Activated CD4-positive, alpha-beta memory T cell treated with anti-CD3 and anti-CD28 coated beads, Interleukin-2, amount 10 ng/mL, durations not matched to agents 7 days and 5 days (primary cell): ENCODE results near the gene CGB2. TPM values are rescaled to one million over a fixed set of nuclear protein-coding genes. Genes with fewer than 3 reads are reported as not detected.

Source experiments
- CTCF ChIA-PET: fragments of 350-600 bp; sonication (Branson Sonifier 250); formaldehyde crosslinking; loops from one replicate; lab custom pipeline; 2021; ENCODE audit warnings: antibody characterized with exemption, inconsistent platforms; lab: Charles Lee
- POLR2A ChIA-PET: fragments of 350-600 bp; sonication (Branson Sonifier 250); formaldehyde crosslinking; loops from one replicate; lab custom pipeline; 2021; ENCODE audit warnings: antibody characterized with exemption; lab: Charles Lee
- DNase-seq: peaks from one replicate; pipeline ENCODE4 v3.0.0-alpha.2; 2020
- H3K27ac Mint-ChIP-seq: one replicate; pipeline ENCODE4 v1.8.0; 2021; ENCODE audit warnings: mild to moderate bottlenecking, mixed read lengths
- H3K27me3 Mint-ChIP-seq: one replicate; pipeline ENCODE4 v1.8.0; 2021; ENCODE audit warnings: mixed read lengths
- H3K36me3 Mint-ChIP-seq: one replicate; pipeline ENCODE4 v1.8.0; 2021; ENCODE audit warnings: low read depth, mixed read lengths
- H3K4me1 Mint-ChIP-seq: one replicate; pipeline ENCODE4 v1.8.0; 2021; ENCODE audit warnings: mixed read lengths
- H3K4me3 Mint-ChIP-seq: one replicate; pipeline ENCODE4 v1.8.0; 2021; ENCODE audit warnings: mild to moderate bottlenecking, mixed read lengths
- H3K9me3 Mint-ChIP-seq: one replicate; pipeline ENCODE4 v1.8.0; 2021; ENCODE audit warnings: mixed read lengths
- total RNA-seq, 2 experiments: library from RNA; stranded (reverse); gene quantifications; one replicate each; pipeline ENCODE4 v1.2.3, GENCODE V29; 2021

CGB2 gene
- total RNA-seq, 2 experiments from 2014 or later: not detected

- POLR2A ChIA-PET: interaction anchor here (0.6 to 2.7 kb wide), 28 partner anchors 9 to 650 kb away, joined by 3 to 16 read pairs (median 4); partner anchors contain the start of genes ALDH16A1, BAX, DHDH and FTL
- CTCF ChIA-PET: interaction anchor here (0.6 to 3.4 kb wide), 83 partner anchors 9 to 685 kb away, joined by 3 to 103 read pairs (median 4); partner anchors contain the start of genes ALDH16A1, BAX, BCAT2 and CA11
- peak within 1 kb of the TSS; percentile 98 for H3K4me3 Mint-ChIP-seq
- H3K9me3 Mint-ChIP-seq: no peaks in the 10 kb centered on the region
- peaks cover 31% of the 10 kb centered on the region for H3K36me3 Mint-ChIP-seq
- H3K4me1 Mint-ChIP-seq: peaks cover 51% of the 10 kb centered on the region
- H3K27me3 Mint-ChIP-seq: no peaks in the 10 kb centered on the region
- peak within 1 kb of the TSS; percentile 95 for H3K27ac Mint-ChIP-seq
- peak; percentile 99 for DNase-seq
Observed at GRCh38 chr19:48993175-48994034, 38.3 kb upstream of the CGB2 start, which contains the start of the genes GYS1 and RUVBL2. GYS1 (minus strand) TSS chr19:48993309; CDS start chr19:48993112, 197 bp downstream. RUVBL2 (plus strand) TSS chr19:48993887; CDS start chr19:48993912, 25 bp downstream.

- Mint-ChIP-seq H3K4me1 (peaks cover 51% of the 10 kb centered on the region), H3K9me3 (no peaks in the 10 kb centered on the region), H3K27ac (peak overlapping the region; percentile 95), H3K36me3 (peaks cover 27% of the 10 kb centered on the region), H3K4me3 (peak overlapping the region; percentile 98), H3K27me3 (no peaks in the 10 kb centered on the region)
- DNase-seq: no peak
- ChIA-PET CTCF (interaction anchor here (0.6 to 3.4 kb wide), 49 partner anchors 8 to 646 kb away, joined by 3 to 103 read pairs (median 5); partner anchors contain the start of genes ALDH16A1, BAX, BCAT2 and FTL), POLR2A (interaction anchor here (0.6 to 2.7 kb wide), 23 partner anchors 10 to 650 kb away, joined by 3 to 16 read pairs (median 4); partner anchors contain the start of genes ALDH16A1, BAX, FTL and NUCB1)
Observed at GRCh38 chr19:48994035-48994386, 37.7 kb upstream of the CGB2 start.

- peak; percentile 71 for DNase-seq
- ChIA-PET POLR2A (no interaction called here), CTCF (interaction anchor here (0.6 to 6.7 kb wide), 12 partner anchors 11 to 409 kb away, joined by 3 to 52 read pairs (median 4); partner anchors contain the start of gene LHB)
- H3K27ac Mint-ChIP-seq: peak overlapping the region; percentile 4
- H3K36me3 Mint-ChIP-seq: peaks cover 22% of the 10 kb centered on the region
- H3K27me3 Mint-ChIP-seq: no peaks in the 10 kb centered on the region
- no peaks in the 10 kb centered on the region for H3K9me3 Mint-ChIP-seq
- peaks cover 37% of the 10 kb centered on the region for H3K4me1 Mint-ChIP-seq
- no peak overlapping the region for H3K4me3 Mint-ChIP-seq
Observed at GRCh38 chr19:48997972-48998371, 33.7 kb upstream of the CGB2 start.

GRCh38 chr19:48999481-49000325 lies 32.0 kb upstream of the CGB2 start:
- Mint-ChIP-seq H3K27ac (peak overlapping the region; percentile 19), H3K27me3 (no peaks in the 10 kb centered on the region), H3K9me3 (no peaks in the 10 kb centered on the region), H3K36me3 (peaks cover 27% of the 10 kb centered on the region), H3K4me1 (peaks cover 29% of the 10 kb centered on the region), H3K4me3 (no peak overlapping the region)
- CTCF ChIA-PET: interaction anchor here (0.5 to 6.7 kb wide), 26 partner anchors 10 to 676 kb away, joined by 3 to 52 read pairs (median 4); partner anchors contain the start of genes BAX, CGB2 and LHB
- peak; percentile 80 for DNase-seq
- POLR2A ChIA-PET: interaction anchor here (0.8 kb wide), 1 partner anchor 98 kb away, joined by 3 read pairs; no protein-coding TSS in a partner anchor

- Mint-ChIP-seq H3K9me3 (no peaks in the 10 kb centered on the region), H3K4me3 (no peak overlapping the region), H3K36me3 (peaks cover 30% of the 10 kb centered on the region), H3K4me1 (peaks cover 7% of the 10 kb centered on the region), H3K27ac (no peak overlapping the region), H3K27me3 (no peaks in the 10 kb centered on the region)
- ChIA-PET CTCF (interaction anchor here (0.5 to 1.2 kb wide), 2 partner anchors 11 to 789 kb away, joined by 3 to 6 read pairs; partner anchors contain the start of genes GYS1 and RUVBL2), POLR2A (interaction anchor here (1.3 kb wide), 1 partner anchor 11 kb away, joined by 6 read pairs; the partner anchor contains the start of genes GYS1 and RUVBL2)
- no peak for DNase-seq
Observed at GRCh38 chr19:49004133-49004532, 27.6 kb upstream of the CGB2 start.

- ChIA-PET POLR2A (no interaction called here), CTCF (interaction anchor here (0.6 to 1.2 kb wide), 2 partner anchors 12 to 294 kb away, joined by 3 to 5 read pairs; partner anchors contain the start of genes GYS1 and RUVBL2)
- Mint-ChIP-seq H3K27ac (no peak overlapping the region), H3K36me3 (peaks cover 27% of the 10 kb centered on the region), H3K4me3 (no peak overlapping the region), H3K4me1 (no peaks in the 10 kb centered on the region), H3K9me3 (no peaks in the 10 kb centered on the region), H3K27me3 (no peaks in the 10 kb centered on the region)
- no peak for DNase-seq
Observed at GRCh38 chr19:49004964-49005614, 26.6 kb upstream of the CGB2 start.

GRCh38 chr19:49006905-49007304 lies 24.8 kb upstream of the CGB2 start:
- no peaks in the 10 kb centered on the region for H3K4me1 Mint-ChIP-seq
- H3K9me3 Mint-ChIP-seq: no peaks in the 10 kb centered on the region
- ChIA-PET CTCF (no interaction called here), POLR2A (interaction anchor here (1.0 kb wide), 1 partner anchor 14 kb away, joined by 3 read pairs; the partner anchor contains the start of genes GYS1 and RUVBL2)
- H3K27ac Mint-ChIP-seq: no peak overlapping the region
- no peaks in the 10 kb centered on the region for H3K27me3 Mint-ChIP-seq
- no peak for DNase-seq
- H3K36me3 Mint-ChIP-seq: peaks cover 37% of the 10 kb centered on the region
- no peak overlapping the region for H3K4me3 Mint-ChIP-seq

- ChIA-PET POLR2A (no interaction called here), CTCF (interaction anchor here (0.8 to 3.4 kb wide), 4 partner anchors 10 to 88 kb away, joined by 3 to 16 read pairs (median 16); partner anchors contain the start of genes GYS1 and RUVBL2)
- no peak for DNase-seq
- Mint-ChIP-seq H3K9me3 (no peaks in the 10 kb centered on the region), H3K4me3 (no peak overlapping the region), H3K36me3 (peaks cover 36% of the 10 kb centered on the region), H3K27ac (no peak overlapping the region), H3K27me3 (no peaks in the 10 kb centered on the region), H3K4me1 (no peaks in the 10 kb centered on the region)
Observed at GRCh38 chr19:49009828-49010227, 21.9 kb upstream of the CGB2 start.

- H3K27me3 Mint-ChIP-seq: no peaks in the 10 kb centered on the region
- POLR2A ChIA-PET: no interaction called here
- no peaks in the 10 kb centered on the region for H3K9me3 Mint-ChIP-seq
Observed at GRCh38 chr19:49010453-49010852, 21.2 kb upstream of the CGB2 start.

GRCh38 chr19:49011194-49011593 lies 20.5 kb upstream of the CGB2 start:
- POLR2A ChIA-PET: interaction anchor here (1.3 kb wide), 1 partner anchor 17 kb away, joined by 3 read pairs; the partner anchor contains the start of gene RUVBL2

More at GRCh38 chr19:49010453-49010852, 21.2 kb upstream of the CGB2 start:
- CTCF ChIA-PET: interaction anchor here (0.8 to 3.4 kb wide), 3 partner anchors 11 to 87 kb away, joined by 3 to 16 read pairs (median 15); partner anchors contain the start of genes GYS1 and RUVBL2
- H3K4me3 Mint-ChIP-seq: no peak overlapping the region
- DNase-seq: no peak
- H3K27ac Mint-ChIP-seq: no peak overlapping the region
- H3K4me1 Mint-ChIP-seq: no peaks in the 10 kb centered on the region
- peaks cover 30% of the 10 kb centered on the region for H3K36me3 Mint-ChIP-seq

More at GRCh38 chr19:49011194-49011593, 20.5 kb upstream of the CGB2 start:
- Mint-ChIP-seq H3K27me3 (no peaks in the 10 kb centered on the region), H3K4me3 (no peak overlapping the region), H3K36me3 (peaks cover 32% of the 10 kb centered on the region), H3K4me1 (no peaks in the 10 kb centered on the region), H3K27ac (no peak overlapping the region), H3K9me3 (no peaks in the 10 kb centered on the region)
- no peak for DNase-seq
- CTCF ChIA-PET: interaction anchor here (3.4 kb wide), 1 partner anchor 11 kb away, joined by 16 read pairs; no protein-coding TSS in a partner anchor
